ENCODE measurements around the gene SEC22B.
"Not testable (repeated sequence)": the region's sequence is repeated elsewhere in the genome, so short reads cannot be mapped to it uniquely, and the experiment has no call there.

The SEC22B gene

GRCh38 chr1:120145806-120146205 lies 30.5 kb downstream of the SEC22B start:
- in situ Hi-C loops (cut with MboI; ENCODE audit: low sequenced_read_pairs) = not testable (repeated sequence)

- in situ Hi-C loops (cut with MboI; ENCODE audit: low sequenced_read_pairs) = not testable (repeated sequence)
Measured at GRCh38 chr1:120144626-120145025, 31.7 kb downstream of the SEC22B start.

- in situ Hi-C loops (cut with MboI; ENCODE audit: low sequenced_read_pairs) = not testable (repeated sequence)
Measured at GRCh38 chr1:120144169-120144568, 32.2 kb downstream of the SEC22B start.

GRCh38 chr1:120143334-120143733 lies 33.0 kb downstream of the SEC22B start:
- in situ Hi-C loops (cut with MboI; ENCODE audit: low sequenced_read_pairs) = not testable (repeated sequence)

GRCh38 chr1:120142512-120143263 lies 33.6 kb downstream of the SEC22B start:
- in situ Hi-C loops (cut with MboI; ENCODE audit: low sequenced_read_pairs) = not testable (repeated sequence)

- in situ Hi-C loops (cut with MboI; ENCODE audit: low sequenced_read_pairs) = not testable (repeated sequence)
Measured at GRCh38 chr1:120141865-120142264, 34.5 kb downstream of the SEC22B start.

GRCh38 chr1:120140656-120141265 lies 35.6 kb downstream of the SEC22B start:
- in situ Hi-C loops (cut with MboI; ENCODE audit: low sequenced_read_pairs) = not testable (repeated sequence)

GRCh38 chr1:120136086-120136485 lies 40.2 kb downstream of the SEC22B start:
- in situ Hi-C loops (cut with MboI; ENCODE audit: low sequenced_read_pairs) = not testable (repeated sequence)

GRCh38 chr1:120133928-120134325 lies 42.4 kb downstream of the SEC22B start:
- in situ Hi-C loops (cut with MboI; ENCODE audit: low sequenced_read_pairs) = not testable (repeated sequence)

GRCh38 chr1:120133228-120133927 lies 42.9 kb downstream of the SEC22B start:
- in situ Hi-C loops (cut with MboI; ENCODE audit: low sequenced_read_pairs) = no loop called here

GRCh38 chr1:120132406-120132763 lies 43.9 kb downstream of the SEC22B start:
- in situ Hi-C loops (cut with MboI; ENCODE audit: low sequenced_read_pairs) = not testable (repeated sequence)

GRCh38 chr1:120131611-120132405 lies 44.5 kb downstream of the SEC22B start:
- in situ Hi-C loops (cut with MboI; ENCODE audit: low sequenced_read_pairs) = not testable (repeated sequence)

GRCh38 chr1:120127921-120128320 lies 48.4 kb downstream of the SEC22B start:
- in situ Hi-C loops (cut with MboI; ENCODE audit: low sequenced_read_pairs) = not testable (repeated sequence)

- in situ Hi-C loops (cut with MboI; ENCODE audit: low sequenced_read_pairs) = not testable (repeated sequence)
Measured at GRCh38 chr1:120126216-120126615, 50.1 kb downstream of the SEC22B start.

GRCh38 chr1:120124628-120125027 lies 51.7 kb downstream of the SEC22B start:
- in situ Hi-C loops (cut with MboI; ENCODE audit: low sequenced_read_pairs) = not testable (repeated sequence)

GRCh38 chr1:120123813-120124510 lies 52.4 kb downstream of the SEC22B start:
- in situ Hi-C loops (cut with MboI; ENCODE audit: low sequenced_read_pairs) = not testable (repeated sequence)

- in situ Hi-C loops (cut with MboI; ENCODE audit: low sequenced_read_pairs) = not testable (repeated sequence)
Measured at GRCh38 chr1:120122262-120122893, 53.9 kb downstream of the SEC22B start.

GRCh38 chr1:120121830-120122229 lies 54.5 kb downstream of the SEC22B start:
- in situ Hi-C loops (cut with MboI; ENCODE audit: low sequenced_read_pairs) = not testable (repeated sequence)

- in situ Hi-C loops (cut with MboI; ENCODE audit: low sequenced_read_pairs) = not testable (repeated sequence)
Measured at GRCh38 chr1:120120525-120120924, 55.8 kb downstream of the SEC22B start.
